SJSA1 (cell line): ENCODE data around the gene CALCA. TPM values are rescaled to one million over a fixed set of nuclear protein-coding genes. Genes with fewer than 3 reads are reported as not detected.

Experiments used
- DNase-seq, 2 experiments: peaks; one replicate each; pipeline ENCODE4 v3.0.0-alpha.2; 2015 to 2020; ENCODE audit warnings: low spot score in 2 of 2, low read depth in 1 of 2
- H3K27ac ChIP-seq: fragments of 250-450 bp; sonication (Bioruptor Pico); 2 replicates; pipeline ENCODE4 v1.5.1; 2020; ENCODE audit warnings: mild to moderate bottlenecking, moderate library complexity
- H3K27me3 ChIP-seq: fragments of 250-450 bp; sonication (Bioruptor Pico); replicated peaks from 2 replicates; pipeline ENCODE4 v1.5.1; 2020; ENCODE audit warnings: mild to moderate bottlenecking, moderate library complexity
- H3K36me3 ChIP-seq: fragments of 250-450 bp; sonication (Bioruptor Pico); 2 replicates; pipeline ENCODE4 v1.5.1; 2020; ENCODE audit warnings: mild to moderate bottlenecking
- H3K4me1 ChIP-seq: fragments of 250-450 bp; sonication (Bioruptor Pico); replicated peaks from 2 replicates; pipeline ENCODE4 v1.6.1; 2021; ENCODE audit warnings: mild to moderate bottlenecking
- H3K4me3 ChIP-seq: fragments of 250-450 bp; sonication (Bioruptor Pico); 2 replicates; pipeline ENCODE4 v1.5.1; 2020; ENCODE audit warnings: mild to moderate bottlenecking
- H3K9me3 ChIP-seq: fragments of 250-450 bp; sonication (Bioruptor Pico); replicated peaks from 2 replicates; pipeline ENCODE4 v1.5.1; 2020; ENCODE audit warnings: mild to moderate bottlenecking
- total RNA-seq: library from RNA; depleted of rRNA; stranded (reverse); fragments of >200 nt; shearing (Covaris generic); gene quantifications from 2 replicates; pipeline ENCODE4 v1.2.3, GENCODE V29; 2014; rRNA removed

CALCA gene
- total RNA-seq, 1 experiment from 2014 or later: not detected

GRCh38 chr11:14924318-14924717 is 47.8 kb downstream of the CALCA start:
- H3K27ac ChIP-seq: no peak overlapping the region
- no peak for DNase-seq
- H3K4me1 ChIP-seq: no peaks in the 10 kb centered on the region
- no peak overlapping the region for H3K4me3 ChIP-seq
- H3K9me3 ChIP-seq: no peaks in the 10 kb centered on the region
- H3K36me3 ChIP-seq: no peaks in the 10 kb centered on the region
- 0 out of 2 replicates have a peak, but pooled peaks cover 3% of the 10 kb centered on the region for H3K27me3 ChIP-seq

Other genes with a start within 250 kb of the CALCA start
- 3.0 and 7.6 TPM in 2 replicates for gene CYP2R1, start 80.1 kb downstream of the CALCA start, total RNA-seq
- gene CALCB, start 101.2 kb upstream of the CALCA start, total RNA-seq: not detected in 2 replicates
- gene INSC, start 142.6 kb upstream of the CALCA start, total RNA-seq: 0.26 TPM in 1 of 2 replicates, not detected in the other